Astrocyte (in vitro differentiated cells and primary cell): ENCODE results near the gene CDK7. TPM values are rescaled to one million over a fixed set of nuclear protein-coding genes. Genes with fewer than 3 reads are reported as not detected.

Source experiments
- DNase-seq: peaks from one replicate; pipeline ENCODE4 v3.0.0-alpha.2; 2010; ENCODE audit warnings: low read depth
- FAIRE-seq: peaks from 2 replicates; lab custom pipeline; 2011; peaks lifted over from hg19 to GRCh38; lab: Jason Lieb, UNC
- H2AFZ ChIP-seq: 2 replicates; pipeline ENCODE4 v1.6.0; 2012; ENCODE audit warnings: low read depth, low read length, inconsistent platforms
- H3K27ac ChIP-seq: 2 replicates; pipeline ENCODE4 v1.5.1; 2011; ENCODE audit warnings: low read depth, low read length, inconsistent platforms
- H3K27me3 ChIP-seq: 2 replicates; pipeline ENCODE4 v1.6.0; 2011; ENCODE audit warnings: low read length, inconsistent platforms; ENCODE audit not compliant: insufficient read depth
- H3K36me3 ChIP-seq: 2 replicates; pipeline ENCODE4 v1.5.1; 2011; ENCODE audit warnings: low read length, inconsistent platforms; ENCODE audit not compliant: insufficient read depth
- H3K4me1 ChIP-seq: 2 replicates; pipeline ENCODE4 v1.5.1; 2011; ENCODE audit warnings: low read length, inconsistent platforms; ENCODE audit not compliant: insufficient read depth
- H3K4me2 ChIP-seq: 2 replicates; pipeline ENCODE4 v1.6.0; 2012; ENCODE audit warnings: low read length, inconsistent platforms
- H3K4me3 ChIP-seq: 2 replicates; pipeline ENCODE4 v1.5.1; 2011; ENCODE audit warnings: low read depth, mild to moderate bottlenecking, low read length, inconsistent platforms; ENCODE audit not compliant: insufficient read depth
- H3K79me2 ChIP-seq: 2 replicates; pipeline ENCODE4 v1.6.0; 2012; ENCODE audit warnings: mild to moderate bottlenecking, low read length, inconsistent platforms; ENCODE audit not compliant: insufficient read depth
- H3K9ac ChIP-seq: 2 replicates; pipeline ENCODE4 v1.6.0; 2012; ENCODE audit warnings: mild to moderate bottlenecking, low read length, inconsistent platforms
- H3K9me3 ChIP-seq: 2 replicates; pipeline ENCODE4 v1.5.1; 2012; ENCODE audit warnings: low read depth, mild to moderate bottlenecking, low read length, inconsistent platforms; ENCODE audit not compliant: insufficient read depth
- H4K20me1 ChIP-seq: 2 replicates; pipeline ENCODE4 v1.6.0; 2012; ENCODE audit warnings: low read length, inconsistent platforms; ENCODE audit not compliant: insufficient read depth
- H3K27ac Mint-ChIP-seq: one replicate; pipeline ENCODE4 v1.8.0; 2021; ENCODE audit warnings: mild to moderate bottlenecking, mixed read lengths; ENCODE audit not compliant: unreplicated experiment
- H3K27me3 Mint-ChIP-seq: one replicate; pipeline ENCODE4 v1.8.0; 2021; ENCODE audit warnings: low read depth, mixed read lengths; ENCODE audit not compliant: unreplicated experiment
- H3K36me3 Mint-ChIP-seq: one replicate; pipeline ENCODE4 v1.8.0; 2021; ENCODE audit warnings: low read depth, mixed read lengths; ENCODE audit not compliant: unreplicated experiment
- H3K4me1 Mint-ChIP-seq: one replicate; pipeline ENCODE4 v1.8.0; 2021; ENCODE audit warnings: low read depth, mixed read lengths; ENCODE audit not compliant: unreplicated experiment
- H3K4me3 Mint-ChIP-seq: one replicate; pipeline ENCODE4 v1.8.0; 2021; ENCODE audit warnings: mild to moderate bottlenecking, moderate library complexity, mixed read lengths; ENCODE audit not compliant: unreplicated experiment
- H3K9me3 Mint-ChIP-seq: one replicate; pipeline ENCODE4 v1.8.0; 2021; ENCODE audit warnings: mild to moderate bottlenecking, mixed read lengths; ENCODE audit not compliant: unreplicated experiment
- CTCF ChIP-seq: IDR thresholded peaks from 2 replicates; pipeline ENCODE4 v1.5.1; 2011; ENCODE audit warnings: low read depth, mild to moderate bottlenecking, inconsistent platforms, low read length, moderate library complexity; ENCODE audit not compliant: insufficient read depth
- EZH2 ChIP-seq: IDR thresholded peaks from 2 replicates; pipeline ENCODE4 v1.6.1; 2012; ENCODE audit warnings: mild to moderate bottlenecking, low read length, inconsistent platforms; ENCODE audit not compliant: insufficient read depth
- total RNA-seq: library from RNA; stranded (reverse); gene quantifications from 2 replicates; pipeline ENCODE4 v1.2.1, GENCODE V29; 2021

The CDK7 gene
- total RNA-seq, 1 donor from 2014 or later, result 58.3 TPM

- Mint-ChIP-seq H3K9me3 (no peaks in the 10 kb centered on the region), H3K36me3 (no peaks in the 10 kb centered on the region), H3K27ac (no peak overlapping the region), H3K4me1 (peaks cover 7% of the 10 kb centered on the region), H3K27me3 (no peaks in the 10 kb centered on the region), H3K4me3 (no peak overlapping the region)
- TF ChIP-seq CTCF, result no peak
- TF ChIP-seq EZH2, result no peak
- H3K4me3 ChIP-seq, result no peak overlapping the region
- DNase-seq (no peak), FAIRE-seq (no peak)
- H3K79me2 ChIP-seq, result no peaks in the 10 kb centered on the region
- H4K20me1 ChIP-seq, result no peaks in the 10 kb centered on the region
- no peak overlapping the region for H3K27ac ChIP-seq
- H3K27me3 ChIP-seq, result no peaks in the 10 kb centered on the region
- peaks cover 2% of the 10 kb centered on the region for H3K36me3 ChIP-seq
- H3K9me3 ChIP-seq, result no peaks in the 10 kb centered on the region
- no peaks in the 10 kb centered on the region for H3K4me1 ChIP-seq
- no peak overlapping the region for H3K9ac ChIP-seq
- peak overlapping the region; percentile 25 for H3K4me2 ChIP-seq
- H2AFZ ChIP-seq, result no peak overlapping the region
Observed at GRCh38 chr5:69206528-69207190, 28.0 kb upstream of the CDK7 start.

GRCh38 chr5:69209602-69210001, 25.1 kb upstream of the CDK7 start:
- Mint-ChIP-seq H3K27ac (no peak overlapping the region), H3K27me3 (no peaks in the 10 kb centered on the region), H3K4me1 (peaks cover 7% of the 10 kb centered on the region), H3K9me3 (no peaks in the 10 kb centered on the region), H3K4me3 (no peak overlapping the region), H3K36me3 (no peaks in the 10 kb centered on the region)
- Histone ChIP-seq H3K9ac (no peak overlapping the region), H2AFZ (no peak overlapping the region), H3K9me3 (no peaks in the 10 kb centered on the region), H3K36me3 (no peaks in the 10 kb centered on the region), H3K4me1 (peaks cover 6% of the 10 kb centered on the region), H3K4me3 (no peak overlapping the region), H3K27ac (no peak overlapping the region), H4K20me1 (no peaks in the 10 kb centered on the region), H3K79me2 (no peaks in the 10 kb centered on the region), H3K4me2 (no peak overlapping the region), H3K27me3 (no peaks in the 10 kb centered on the region)
- FAIRE-seq, result no peak
- TF ChIP-seq EZH2, result no peak
- TF ChIP-seq CTCF, result no peak
- no peak for DNase-seq

GRCh38 chr5:69211200-69211599, 23.5 kb upstream of the CDK7 start:
- no peak for TF ChIP-seq EZH2
- no peak for TF ChIP-seq CTCF
- peaks cover 6% of the 10 kb centered on the region for H3K4me1 ChIP-seq
- H3K36me3 ChIP-seq, result no peaks in the 10 kb centered on the region
- H3K4me3 Mint-ChIP-seq, result no peak overlapping the region
- DNase-seq (no peak), FAIRE-seq (no peak)
- no peak overlapping the region for H3K4me3 ChIP-seq
- H3K4me1 Mint-ChIP-seq, result peaks cover 7% of the 10 kb centered on the region
- H3K27me3 Mint-ChIP-seq, result no peaks in the 10 kb centered on the region
- H3K27ac ChIP-seq, result no peak overlapping the region
- H3K79me2 ChIP-seq, result no peaks in the 10 kb centered on the region
- no peak overlapping the region for H3K9ac ChIP-seq
- no peak overlapping the region for H3K27ac Mint-ChIP-seq
- no peak overlapping the region for H3K4me2 ChIP-seq
- no peak overlapping the region for H2AFZ ChIP-seq
- no peaks in the 10 kb centered on the region for H3K27me3 ChIP-seq
- H4K20me1 ChIP-seq, result no peaks in the 10 kb centered on the region
- no peaks in the 10 kb centered on the region for H3K36me3 Mint-ChIP-seq
- no peaks in the 10 kb centered on the region for H3K9me3 ChIP-seq
- no peaks in the 10 kb centered on the region for H3K9me3 Mint-ChIP-seq
